Upper lobe of left lung (tissue), 4 donors: ENCODE data around the gene AP2A2.

Experiments used
- CTCF ChIP-seq, 6 experiments: fragments of 450-650 bp in 4 of 6; fragments of 200-600 bp in 2 of 6; sonication (generic) in 2 of 6; IDR thresholded peaks; one replicate each; pipeline ENCODE4 v1.5.1; 2016 to 2019; ENCODE audit warnings: antibody characterized with exemption in 6 of 6
- EP300 ChIP-seq, 4 donors: sonication (generic); formaldehyde crosslinking; IDR thresholded peaks; one replicate each; pipeline ENCODE4 v1.5.1; 2017; ENCODE audit warnings: antibody characterized with exemption in 4 of 4, control low read depth in 2 of 4
- POLR2A ChIP-seq, 4 donors: fragments of 450-650 bp; IDR thresholded peaks; one replicate each; pipeline ENCODE4 v1.5.1; 2016 to 2017; ENCODE audit warnings: antibody characterized with exemption in 4 of 4, mild to moderate bottlenecking in 2 of 4
- POLR2AphosphoS5 ChIP-seq, 2 donors: sonication (generic); formaldehyde crosslinking; IDR thresholded peaks; one replicate each; pipeline ENCODE4 v1.5.1; 2017; ENCODE audit warnings: antibody characterized with exemption in 2 of 2

GRCh38 chr11:1057806-1058205 lies 132.1 kb downstream of the AP2A2 start:
- TF ChIP-seq POLR2AphosphoS5 (IDR thresholded peaks at IDR 0.05) (no peak), CTCF (IDR thresholded peaks at IDR 0.05) (no peak), POLR2A (IDR thresholded peaks at IDR 0.05) (no peak), EP300 (IDR thresholded peaks at IDR 0.05) (no peak)
